Naive thymus-derived CD4-positive, alpha-beta T cell (primary cell): ENCODE measurements around the gene GATAD2B. TPM values are rescaled to one million over a fixed set of nuclear protein-coding genes. Genes with fewer than 3 reads are reported as not detected.

Source experiments
- ATAC-seq: fragments of 150-1000 bp; cut with Tn5 transposase; 2 replicates; pipeline ENCODE4 v1.10.0; 2021; ENCODE audit warnings: mild to moderate bottlenecking, moderate library complexity
- CTCF ChIA-PET: fragments of 350-600 bp; sonication (Branson Sonifier 250); formaldehyde crosslinking; loops from one replicate; lab custom pipeline; 2021; ENCODE audit warnings: antibody characterized with exemption; lab: Charles Lee
- POLR2A ChIA-PET: fragments of 350-600 bp; sonication (Branson Sonifier 250); formaldehyde crosslinking; loops from one replicate; lab custom pipeline; 2021; ENCODE audit warnings: antibody characterized with exemption, inconsistent platforms; lab: Charles Lee
- DNase-seq, 9 donors: peaks; one replicate each; pipeline versions ENCODE4 v3.0.0 to v3.0.0-alpha.2; 2020 to 2022; ENCODE audit warnings: mixed read lengths in 1 of 9
- H3K27ac ChIP-seq: one replicate; pipeline ENCODE4 v1.7.0; 2013; ENCODE audit warnings: mild to moderate bottlenecking, low read depth, low read length, moderate library complexity
- H3K27me3 ChIP-seq, 2 donors: one replicate each; pipeline ENCODE4 v1.7.0; 2013; ENCODE audit warnings: low read length in 2 of 2, mild to moderate bottlenecking in 2 of 2, moderate library complexity in 2 of 2; ENCODE audit not compliant: control insufficient read depth in 2 of 2, insufficient read depth in 2 of 2
- H3K36me3 ChIP-seq, 3 experiments: 1 replicate in 2 of 3; 2 replicates in 1 of 3; pipeline ENCODE4 v1.7.0; 2013; ENCODE audit warnings: low read length in 3 of 3, mild to moderate bottlenecking in 3 of 3, moderate library complexity in 1 of 3; ENCODE audit not compliant: insufficient read depth in 3 of 3, control insufficient read depth in 2 of 3
- H3K4me1 ChIP-seq, 2 donors: one replicate each; pipeline ENCODE4 v1.7.0; 2013; ENCODE audit warnings: low read length in 2 of 2, mild to moderate bottlenecking in 2 of 2, moderate library complexity in 1 of 2; ENCODE audit not compliant: control insufficient read depth in 2 of 2, insufficient read depth in 2 of 2
- H3K4me3 ChIP-seq: 2 replicates; pipeline ENCODE4 v1.7.0; 2013; ENCODE audit warnings: mild to moderate bottlenecking, low read length
- H3K9me3 ChIP-seq, 3 experiments: 1 replicate in 2 of 3; 2 replicates in 1 of 3; pipeline ENCODE4 v1.7.0; 2013; ENCODE audit warnings: low read length in 3 of 3; ENCODE audit not compliant: control insufficient read depth in 2 of 3
- H3K27ac Mint-ChIP-seq, 9 donors: one replicate each; pipeline ENCODE4 v1.8.0; 2020 to 2022; ENCODE audit warnings: mixed read lengths in 9 of 9, mild to moderate bottlenecking in 8 of 9, moderate library complexity in 5 of 9, inconsistent platforms in 2 of 9
- H3K27me3 Mint-ChIP-seq, 5 donors: one replicate each; pipeline ENCODE4 v1.8.0; 2021 to 2022; ENCODE audit warnings: mixed read lengths in 5 of 5, mild to moderate bottlenecking in 1 of 5
- H3K36me3 Mint-ChIP-seq, 5 donors: one replicate each; pipeline ENCODE4 v1.8.0; 2020 to 2022; ENCODE audit warnings: mixed read lengths in 5 of 5, mild to moderate bottlenecking in 3 of 5, inconsistent platforms in 1 of 5
- H3K4me1 Mint-ChIP-seq, 7 donors: one replicate each; pipeline ENCODE4 v1.8.0; 2020 to 2022; ENCODE audit warnings: mixed read lengths in 7 of 7, mild to moderate bottlenecking in 3 of 7, inconsistent platforms in 1 of 7
- H3K4me3 Mint-ChIP-seq, 10 donors: one replicate each; pipeline ENCODE4 v1.8.0; 2020 to 2022; ENCODE audit warnings: mild to moderate bottlenecking in 10 of 10, mixed read lengths in 10 of 10, moderate library complexity in 6 of 10, inconsistent platforms in 2 of 10
- H3K9me3 Mint-ChIP-seq, 11 donors: one replicate each; pipeline ENCODE4 v1.8.0; 2020 to 2022; ENCODE audit warnings: mixed read lengths in 11 of 11, mild to moderate bottlenecking in 4 of 11, inconsistent platforms in 1 of 11, moderate library complexity in 1 of 11
- intact Hi-C, 2 donors: fragments of 100-400 bp; cut with micrococcal nuclease; formaldehyde crosslinking; loops; one replicate each; pipeline ENCODE4 v1.15.1; 2023
- polyA plus RNA-seq, 2 donors: library from polyadenylated mRNA; unstranded; fragments of 300-500 nt; fragmentation: Illumina TruSeq; gene quantifications; one replicate each; pipeline ENCODE4 v1.2.3, GENCODE V29; 2021
- total RNA-seq, 6 experiments: library from RNA in 5 of 6; stranded (reverse) in 5 of 6; gene quantifications; 1 replicate in 5 of 6; 2 replicates in 1 of 6; pipeline ENCODE4 v1.2.3 and lab custom pipeline; 2021 to 2026

Gene GATAD2B
- total and polyA plus RNA-seq, 7 experiments from 2014 or later, result 4.8 to 102 (median 73.7) TPM

GRCh38 chr1:153771841-153772593 is 150.8 kb downstream of the GATAD2B start:
- Histone ChIP-seq H3K9me3 (no peaks in the 10 kb centered on the region), H3K36me3 (peaks cover 0 to 58% (median 11%) of the 10 kb centered on the region in 3 experiments), H3K27me3 (no peaks in the 10 kb centered on the region), H3K4me3 (no peak overlapping the region), H3K4me1 (peaks cover 6 to 21% of the 10 kb centered on the region in 2 donors), H3K27ac (no peak overlapping the region)
- Mint-ChIP-seq H3K27me3 (no peaks in the 10 kb centered on the region), H3K27ac (peak overlapping the region in 1 of 9 donors; percentile 38), H3K36me3 (peaks cover 5 to 37% (median 9%) of the 10 kb centered on the region in 5 donors), H3K9me3 (no peaks in the 10 kb centered on the region), H3K4me3 (no peak overlapping the region), H3K4me1 (peaks cover 10 to 27% (median 23%) of the 10 kb centered on the region in 7 donors)
- POLR2A ChIA-PET, result interaction anchor here (1.5 kb wide), 1 partner anchor 218 kb away, joined by 4 read pairs; the partner anchor contains the start of gene RPS27
- ATAC-seq, result no peak
- DNase-seq, result no peak
- CTCF ChIA-PET, result interaction anchor here (0.6 kb wide), 1 partner anchor 48 kb away, joined by 3 read pairs; no protein-coding TSS in a partner anchor
- intact Hi-C loops, result no loop called here

DNA sequence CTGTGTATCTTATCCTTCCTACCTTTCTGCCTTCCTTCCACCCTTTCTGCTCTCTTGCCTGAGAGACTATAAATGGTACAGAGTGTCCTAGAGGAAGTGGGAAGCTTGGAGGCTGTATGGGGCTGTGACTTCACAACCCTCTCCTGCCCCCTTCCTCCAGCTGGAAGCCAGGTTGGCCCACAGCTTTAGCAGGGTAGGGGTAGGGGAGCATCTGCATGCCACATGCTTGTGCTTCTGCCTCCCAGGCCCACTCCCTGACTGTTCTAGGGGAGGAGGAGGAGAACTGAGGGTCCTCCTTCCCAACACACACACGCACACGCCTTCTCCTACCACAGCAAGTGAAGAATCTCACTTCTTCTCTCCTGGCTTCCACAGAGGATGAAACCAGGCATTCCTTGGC is 151.5 kb downstream of the GATAD2B start:
- H3K4me1 Mint-ChIP-seq, result peaks cover 5 to 21% (median 18%) of the 10 kb centered on the region in 7 donors
- Histone ChIP-seq H3K27ac (no peak overlapping the region), H3K36me3 (peaks cover 0 to 63% (median 14%) of the 10 kb centered on the region in 3 experiments), H3K27me3 (no peaks in the 10 kb centered on the region), H3K4me1 (peaks cover 3 to 13% of the 10 kb centered on the region in 2 donors), H3K4me3 (no peak overlapping the region), H3K9me3 (no peaks in the 10 kb centered on the region)
- ChIA-PET CTCF (no interaction called here), POLR2A (interaction anchor here (0.6 to 1.5 kb wide), 2 partner anchors 216 to 219 kb away, joined by 3 to 4 read pairs; partner anchors contain the start of gene RPS27)
- H3K4me3 Mint-ChIP-seq, result no peak overlapping the region
- intact Hi-C loops, result no loop called here
- H3K27ac Mint-ChIP-seq, result no peak overlapping the region
- H3K36me3 Mint-ChIP-seq, result peaks cover 5 to 39% (median 12%) of the 10 kb centered on the region in 5 donors
- no peaks in the 10 kb centered on the region for H3K9me3 Mint-ChIP-seq
- ATAC-seq (no peak), DNase-seq (no peak)
- H3K27me3 Mint-ChIP-seq, result no peaks in the 10 kb centered on the region

- Mint-ChIP-seq H3K36me3 (peaks cover 5 to 41% (median 12%) of the 10 kb centered on the region in 5 donors), H3K27me3 (no peaks in the 10 kb centered on the region), H3K9me3 (no peaks in the 10 kb centered on the region), H3K4me1 (peaks cover 4 to 21% (median 15%) of the 10 kb centered on the region in 7 donors), H3K27ac (no peak overlapping the region), H3K4me3 (no peak overlapping the region)
- intact Hi-C loops, result no loop called here
- ChIA-PET CTCF (no interaction called here), POLR2A (interaction anchor here (0.6 kb wide), 1 partner anchor 217 kb away, joined by 3 read pairs; no protein-coding TSS in a partner anchor)
- DNase-seq, result no peak
- Histone ChIP-seq H3K27me3 (no peaks in the 10 kb centered on the region), H3K27ac (no peak overlapping the region), H3K9me3 (no peaks in the 10 kb centered on the region), H3K36me3 (peaks cover 0 to 63% (median 14%) of the 10 kb centered on the region in 3 experiments), H3K4me1 (peaks cover 0 to 9% of the 10 kb centered on the region in 2 donors), H3K4me3 (no peak overlapping the region)
- no peak for ATAC-seq
Observed at GRCh38 chr1:153770797-153771196, 152.0 kb downstream of the GATAD2B start.

DNA sequence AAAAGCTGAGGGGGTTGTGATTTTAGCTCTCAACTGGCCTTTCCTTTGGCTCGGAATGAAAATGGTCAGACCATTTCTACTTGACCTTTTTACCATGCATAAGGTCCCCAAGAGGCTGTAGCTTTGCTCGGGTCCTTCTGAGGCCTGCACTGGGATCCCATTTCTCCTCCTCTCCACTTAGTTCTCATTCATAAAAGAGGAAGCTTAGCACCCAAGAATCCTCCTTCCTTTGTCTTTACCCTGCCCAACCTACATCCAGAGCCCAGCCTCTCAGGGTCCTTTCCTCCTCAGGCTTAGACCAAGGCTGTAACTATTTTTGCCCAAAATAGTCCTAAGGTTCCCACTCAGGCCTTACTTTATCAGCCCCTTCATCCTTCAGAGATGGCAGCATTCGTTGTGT is 153.6 kb downstream of the GATAD2B start:
- H3K36me3 ChIP-seq, result peaks cover 0 to 74% (median 14%) of the 10 kb centered on the region in 3 experiments
- Mint-ChIP-seq H3K9me3 (no peaks in the 10 kb centered on the region), H3K27ac (peak overlapping the region in 2 of 9 donors; percentile 43 to 60), H3K4me3 (no peak overlapping the region), H3K4me1 (peaks cover 0 to 16% (median 8%) of the 10 kb centered on the region in 7 donors), H3K36me3 (peaks cover 5 to 49% (median 12%) of the 10 kb centered on the region in 5 donors), H3K27me3 (no peaks in the 10 kb centered on the region)
- intact Hi-C loops, result no loop called here
- no peak overlapping the region for H3K27ac ChIP-seq
- H3K4me1 ChIP-seq, result peaks cover 0 to 3% of the 10 kb centered on the region in 2 donors
- POLR2A ChIA-PET, result interaction anchor here (0.7 to 0.8 kb wide), 2 partner anchors 15 to 218 kb away, joined by 3 to 5 read pairs; no protein-coding TSS in a partner anchor
- no peak for ATAC-seq
- no peaks in the 10 kb centered on the region for H3K27me3 ChIP-seq
- no peak overlapping the region for H3K4me3 ChIP-seq
- CTCF ChIA-PET, result no interaction called here
- DNase-seq, result no peak
- H3K9me3 ChIP-seq, result no peaks in the 10 kb centered on the region

DNA sequence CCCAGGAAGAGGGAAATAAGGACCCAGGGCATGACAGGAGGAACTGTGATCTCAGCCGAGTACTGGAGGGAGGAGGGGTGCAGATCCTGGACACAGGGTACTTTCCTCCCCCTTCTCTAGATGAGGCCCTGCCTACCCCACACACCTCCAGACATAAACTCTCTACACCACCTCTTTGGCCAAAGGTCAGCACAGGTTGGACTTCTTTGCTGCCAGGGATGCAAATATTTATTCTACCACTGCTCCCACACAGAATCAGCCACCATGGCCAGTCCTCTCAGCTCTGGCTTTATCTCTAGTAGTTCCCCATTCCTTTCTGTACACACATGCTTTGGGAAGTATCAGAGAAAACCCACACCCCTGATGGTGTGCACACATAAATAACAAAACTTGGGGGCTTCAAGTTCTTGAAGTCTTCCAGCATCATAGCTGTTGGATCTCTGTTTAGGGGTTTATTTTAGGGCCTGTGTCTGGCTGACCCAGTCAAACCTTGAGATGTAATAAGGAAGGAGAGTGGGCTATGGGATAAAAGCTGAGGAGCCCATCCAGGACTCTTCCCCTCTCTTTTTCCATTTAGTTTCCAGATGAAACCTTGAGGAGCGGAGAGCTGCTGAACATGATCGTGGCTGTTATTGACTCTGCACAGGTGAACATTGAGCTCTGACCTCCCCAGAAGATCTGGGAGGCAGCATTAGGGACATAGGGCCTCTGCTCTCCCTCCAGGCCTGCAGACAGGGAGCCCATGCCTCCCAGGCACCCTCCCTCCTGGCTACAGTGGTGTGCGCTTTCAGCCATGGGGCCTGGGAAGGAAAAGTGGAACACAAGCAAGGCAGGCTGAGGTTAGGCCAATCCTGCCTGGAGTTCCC is 154.2 kb downstream of the GATAD2B start:
- Histone ChIP-seq H3K4me1 (no peaks in the 10 kb centered on the region), H3K4me3 (no peak overlapping the region), H3K27me3 (no peaks in the 10 kb centered on the region), H3K27ac (no peak overlapping the region), H3K9me3 (no peaks in the 10 kb centered on the region), H3K36me3 (peaks cover 0 to 80% (median 14%) of the 10 kb centered on the region in 3 experiments)
- H3K4me1 Mint-ChIP-seq, result peaks cover 0 to 10% (median 2%) of the 10 kb centered on the region in 7 donors
- no peaks in the 10 kb centered on the region for H3K9me3 Mint-ChIP-seq
- no peak for ATAC-seq
- H3K4me3 Mint-ChIP-seq, result no peak overlapping the region
- no peak overlapping the region for H3K27ac Mint-ChIP-seq
- intact Hi-C loops, result no loop called here
- no peak for DNase-seq
- CTCF ChIA-PET, result interaction anchor here (0.7 kb wide), 1 partner anchor 9 kb away, joined by 3 read pairs; no protein-coding TSS in a partner anchor
- POLR2A ChIA-PET, result interaction anchor here (0.8 kb wide), 1 partner anchor 15 kb away, joined by 3 read pairs; no protein-coding TSS in a partner anchor
- H3K27me3 Mint-ChIP-seq, result no peaks in the 10 kb centered on the region
- peaks cover 5 to 49% (median 12%) of the 10 kb centered on the region in 5 donors for H3K36me3 Mint-ChIP-seq

DNA sequence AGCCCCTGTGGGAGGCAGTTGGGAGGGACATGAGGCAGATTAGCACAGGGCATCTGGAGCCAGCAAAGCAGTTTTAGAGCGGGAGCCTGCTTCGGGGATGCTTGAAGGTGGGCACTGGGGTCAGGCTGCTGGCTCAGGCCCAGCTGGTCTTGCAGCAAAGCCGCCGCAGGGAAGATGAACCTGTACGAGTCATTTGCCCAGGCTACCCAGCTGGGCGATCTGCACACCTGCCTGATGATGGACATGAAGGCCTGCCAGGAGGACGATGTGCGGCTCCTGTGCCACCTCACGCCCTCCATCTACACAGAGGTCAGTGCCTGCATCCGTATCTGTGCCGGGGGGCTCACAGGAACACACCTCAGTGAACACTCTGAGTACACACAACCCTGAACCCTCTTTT is 155.3 kb downstream of the GATAD2B start:
- Mint-ChIP-seq H3K4me3 (no peak overlapping the region), H3K27ac (no peak overlapping the region), H3K4me1 (peaks cover 0 to 3% (median 0%) of the 10 kb centered on the region in 7 donors), H3K9me3 (no peaks in the 10 kb centered on the region), H3K36me3 (peaks cover 5 to 52% (median 12%) of the 10 kb centered on the region in 5 donors), H3K27me3 (no peaks in the 10 kb centered on the region)
- H3K27me3 ChIP-seq, result no peaks in the 10 kb centered on the region
- CTCF ChIA-PET, result interaction anchor here (0.6 kb wide), 1 partner anchor 229 kb away, joined by 3 read pairs; no protein-coding TSS in a partner anchor
- H3K4me3 ChIP-seq, result no peak overlapping the region
- intact Hi-C loops, result no loop called here
- DNase-seq, result no peak
- H3K27ac ChIP-seq, result no peak overlapping the region
- no peak for ATAC-seq
- no peaks in the 10 kb centered on the region for H3K9me3 ChIP-seq
- H3K36me3 ChIP-seq, result peaks cover 0 to 87% (median 14%) of the 10 kb centered on the region in 3 experiments
- POLR2A ChIA-PET, result interaction anchor here (0.6 kb wide), 1 partner anchor 390 kb away, joined by 3 read pairs; no protein-coding TSS in a partner anchor
- H3K4me1 ChIP-seq, result no peaks in the 10 kb centered on the region
